ENCODE measurements around the gene LHFPL3. TPM values are rescaled to one million over a fixed set of nuclear protein-coding genes. Genes with fewer than 3 reads are reported as not detected.

LHFPL3 gene
- total and polyA plus RNA-seq, 12 donors = 0.14 TPM; not detected in 11

DNA sequence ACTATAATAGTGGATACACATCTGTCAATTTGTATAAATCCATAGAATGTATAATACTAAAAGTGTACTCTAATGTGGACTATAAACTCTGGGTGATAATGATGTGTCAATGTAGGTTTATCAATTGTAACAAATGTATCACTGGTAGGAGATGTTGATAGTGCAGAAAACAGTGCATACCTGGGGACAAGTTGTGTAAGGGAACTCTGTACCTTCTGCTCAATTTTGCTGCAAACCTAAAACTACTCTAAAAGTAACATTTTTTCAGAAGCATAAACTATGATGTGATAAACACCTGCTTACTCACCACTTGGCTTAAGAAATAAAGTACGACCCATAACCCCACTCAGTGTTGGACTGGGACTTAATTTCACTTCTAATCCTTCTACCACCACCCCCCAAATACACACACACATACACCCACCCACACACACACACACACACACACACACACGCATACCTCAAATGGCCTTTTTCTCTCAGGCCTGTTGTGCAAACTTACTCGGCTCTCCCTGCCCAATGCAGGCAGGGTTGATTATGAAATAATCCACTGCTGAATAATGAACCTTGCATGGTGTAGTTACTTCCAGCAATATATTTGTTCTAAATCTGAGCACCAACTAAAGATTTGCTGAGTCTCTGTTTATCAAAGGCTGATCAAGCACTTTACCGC, 531.5 kb downstream of the LHFPL3 start:
- TF ChIP-seq, protein P1, sequence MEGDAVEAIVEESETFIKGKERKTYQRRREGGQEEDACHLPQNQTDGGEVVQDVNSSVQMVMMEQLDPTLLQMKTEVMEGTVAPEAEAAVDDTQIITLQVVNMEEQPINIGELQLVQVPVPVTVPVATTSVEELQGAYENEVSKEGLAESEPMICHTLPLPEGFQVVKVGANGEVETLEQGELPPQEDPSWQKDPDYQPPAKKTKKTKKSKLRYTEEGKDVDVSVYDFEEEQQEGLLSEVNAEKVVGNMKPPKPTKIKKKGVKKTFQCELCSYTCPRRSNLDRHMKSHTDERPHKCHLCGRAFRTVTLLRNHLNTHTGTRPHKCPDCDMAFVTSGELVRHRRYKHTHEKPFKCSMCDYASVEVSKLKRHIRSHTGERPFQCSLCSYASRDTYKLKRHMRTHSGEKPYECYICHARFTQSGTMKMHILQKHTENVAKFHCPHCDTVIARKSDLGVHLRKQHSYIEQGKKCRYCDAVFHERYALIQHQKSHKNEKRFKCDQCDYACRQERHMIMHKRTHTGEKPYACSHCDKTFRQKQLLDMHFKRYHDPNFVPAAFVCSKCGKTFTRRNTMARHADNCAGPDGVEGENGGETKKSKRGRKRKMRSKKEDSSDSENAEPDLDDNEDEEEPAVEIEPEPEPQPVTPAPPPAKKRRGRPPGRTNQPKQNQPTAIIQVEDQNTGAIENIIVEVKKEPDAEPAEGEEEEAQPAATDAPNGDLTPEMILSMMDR (IDR thresholded peaks at IDR 0.05) = no peak
- TF ChIP-seq POLR2A (IDR thresholded peaks at IDR 0.05) = no peak
- Histone ChIP-seq H3K36me3 (replicated peaks in 1 of 2) (no peaks in the 10 kb centered on the region), H3K4me1 (replicated peaks in 1 of 2) (no peaks in the 10 kb centered on the region), H3K9me3 (replicated peaks in 1 of 3) (no peaks in the 10 kb centered on the region), H3K27me3 (no peaks in the 10 kb centered on the region), H3K27ac (no peak overlapping the region), H3K4me3 (no peak overlapping the region)
- DNase-seq = no peak
- intact Hi-C loops (cut with DNase I) = no loop called here
- 67 to 83% (median 73%) methylated on average over 4 of the region's 4 CpGs for WGBS, 4 donors

GRCh38 chr7:104861729-104862390, 533.5 kb downstream of the LHFPL3 start:
- no peaks in the 10 kb centered on the region for H3K27me3 ChIP-seq
- H3K9me3 ChIP-seq (replicated peaks in 1 of 3) = no peaks in the 10 kb centered on the region
- no peak for DNase-seq
- TF ChIP-seq, protein P1 (IDR thresholded peaks at IDR 0.05) = no peak
- TF ChIP-seq POLR2A (IDR thresholded peaks at IDR 0.05) = no peak
- WGBS, 4 donors = 53 to 62% (median 56%) methylated on average over 5 of the region's 5 CpGs
- no peaks in the 10 kb centered on the region for H3K4me1 ChIP-seq (replicated peaks in 1 of 2)
- H3K36me3 ChIP-seq (replicated peaks in 1 of 2) = no peaks in the 10 kb centered on the region
- H3K27ac ChIP-seq = no peak overlapping the region
- H3K4me3 ChIP-seq = no peak overlapping the region
- intact Hi-C loops (cut with DNase I) = no loop called here

GRCh38 chr7:104862719-104863118, 534.3 kb downstream of the LHFPL3 start:
- intact Hi-C loops (cut with DNase I) = no loop called here
- Histone ChIP-seq H3K4me3 (no peak overlapping the region), H3K4me1 (replicated peaks in 1 of 2) (no peaks in the 10 kb centered on the region), H3K27ac (no peak overlapping the region), H3K27me3 (no peaks in the 10 kb centered on the region), H3K36me3 (replicated peaks in 1 of 2) (no peaks in the 10 kb centered on the region), H3K9me3 (replicated peaks in 1 of 3) (no peaks in the 10 kb centered on the region)
- no peak for TF ChIP-seq POLR2A (IDR thresholded peaks at IDR 0.05)
- TF ChIP-seq, protein P1 (IDR thresholded peaks at IDR 0.05) = peak in 1 of 6 experiments; percentile 22
- DNase-seq = no peak
- 55 to 73% (median 59%) methylated on average over 7 of the region's 7 CpGs for WGBS, 4 donors

GRCh38 chr7:104873401-104873800, 545.0 kb downstream of the LHFPL3 start:
- DNase-seq = no peak
- 73 to 82% (median 79%) methylated on average over 10 of the region's 10 CpGs for WGBS, 4 donors
- H3K9me3 ChIP-seq (replicated peaks in 1 of 3) = no peaks in the 10 kb centered on the region
- no peak for TF ChIP-seq POLR2A (IDR thresholded peaks at IDR 0.05)
- TF ChIP-seq, protein P1 (IDR thresholded peaks at IDR 0.05) = no peak
- intact Hi-C loops (cut with DNase I) = no loop called here
- H3K4me3 ChIP-seq = no peak overlapping the region
- H3K27ac ChIP-seq = no peak overlapping the region
- no peaks in the 10 kb centered on the region for H3K27me3 ChIP-seq
- H3K4me1 ChIP-seq (replicated peaks in 1 of 2) = no peaks in the 10 kb centered on the region
- H3K36me3 ChIP-seq (replicated peaks in 1 of 2) = no peaks in the 10 kb centered on the region

Measured in adrenal gland (tissue), 12 donors.